Ishikawa (cell line): ENCODE data around the gene POTEF.

Experiments
- CEBPB ChIP-seq: IDR thresholded peaks from 2 replicates; pipeline ENCODE4 v1.6.1; 2012
- CREB1 ChIP-seq: IDR thresholded peaks from 2 replicates; pipeline ENCODE4 v1.6.1; 2012; ENCODE audit warnings: low read depth
- EGR1 ChIP-seq: IDR thresholded peaks from 2 replicates; pipeline ENCODE4 v1.6.1; 2012
- EP300 ChIP-seq: IDR thresholded peaks from 2 replicates; pipeline ENCODE4 v1.6.1; 2012; ENCODE audit warnings: borderline replicate concordance
- FOXM1 ChIP-seq: IDR thresholded peaks from 2 replicates; pipeline ENCODE4 v1.6.1; 2012; ENCODE audit warnings: low read depth, borderline replicate concordance
- MAX ChIP-seq: IDR thresholded peaks from 2 replicates; pipeline ENCODE4 v1.6.1; 2012
- NFIC ChIP-seq: IDR thresholded peaks from 2 replicates; pipeline ENCODE4 v1.6.1; 2012
- RAD21 ChIP-seq: IDR thresholded peaks from 2 replicates; pipeline ENCODE4 v1.6.1; 2012; ENCODE audit warnings: low read depth
- REST ChIP-seq: IDR thresholded peaks from 2 replicates; pipeline ENCODE4 v1.6.1; 2012; ENCODE audit warnings: low read depth, mild to moderate bottlenecking
- TAF1 ChIP-seq: IDR thresholded peaks from 2 replicates; pipeline ENCODE4 v1.6.1; 2012; ENCODE audit warnings: low read depth, mild to moderate bottlenecking
- TCF12 ChIP-seq: IDR thresholded peaks from 2 replicates; pipeline ENCODE4 v1.6.1; 2012; ENCODE audit warnings: low read depth
- TEAD4 ChIP-seq: IDR thresholded peaks from 2 replicates; pipeline ENCODE4 v1.6.1; 2012
- USF1 ChIP-seq: IDR thresholded peaks from 2 replicates; pipeline ENCODE4 v1.6.1; 2012
- YY1 ChIP-seq: IDR thresholded peaks from 2 replicates; pipeline ENCODE4 v1.6.1; 2012; ENCODE audit warnings: low read depth
- ZBTB7A ChIP-seq: IDR thresholded peaks from 2 replicates; pipeline ENCODE4 v1.6.1; 2012; ENCODE audit warnings: low read depth

The POTEF gene

DNA sequence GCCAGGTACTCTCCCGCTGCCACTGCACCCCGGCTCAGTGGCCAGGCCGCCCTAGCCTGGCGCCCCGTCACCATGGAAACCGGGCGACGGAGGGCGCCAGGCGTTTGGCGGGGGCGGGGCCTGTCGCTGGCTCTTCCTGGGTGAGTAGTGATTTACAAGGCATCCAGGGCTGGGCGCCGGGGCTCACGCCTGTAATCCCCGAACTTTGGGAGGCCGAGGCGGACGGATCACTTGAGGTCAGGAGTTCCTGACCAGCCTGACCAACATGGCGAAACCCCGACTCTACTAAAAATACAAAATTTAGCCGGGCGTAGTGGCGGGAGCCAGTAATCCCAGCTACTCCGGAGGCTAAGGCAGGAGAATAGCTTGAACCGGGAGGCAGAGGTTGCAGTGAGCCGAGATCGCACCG, 16.0 kb upstream of the POTEF start, which contains the start of gene CCDC74B:
CCDC74B (minus strand) TSS at position 107 of the 409 bp plus-strand sequence. CDS start 116 bp downstream, outside the sequence.
- TF ChIP-seq TAF1, result 0 out of 2 replicates have a peak, but pooled peaks have one; percentile 12

DNA sequence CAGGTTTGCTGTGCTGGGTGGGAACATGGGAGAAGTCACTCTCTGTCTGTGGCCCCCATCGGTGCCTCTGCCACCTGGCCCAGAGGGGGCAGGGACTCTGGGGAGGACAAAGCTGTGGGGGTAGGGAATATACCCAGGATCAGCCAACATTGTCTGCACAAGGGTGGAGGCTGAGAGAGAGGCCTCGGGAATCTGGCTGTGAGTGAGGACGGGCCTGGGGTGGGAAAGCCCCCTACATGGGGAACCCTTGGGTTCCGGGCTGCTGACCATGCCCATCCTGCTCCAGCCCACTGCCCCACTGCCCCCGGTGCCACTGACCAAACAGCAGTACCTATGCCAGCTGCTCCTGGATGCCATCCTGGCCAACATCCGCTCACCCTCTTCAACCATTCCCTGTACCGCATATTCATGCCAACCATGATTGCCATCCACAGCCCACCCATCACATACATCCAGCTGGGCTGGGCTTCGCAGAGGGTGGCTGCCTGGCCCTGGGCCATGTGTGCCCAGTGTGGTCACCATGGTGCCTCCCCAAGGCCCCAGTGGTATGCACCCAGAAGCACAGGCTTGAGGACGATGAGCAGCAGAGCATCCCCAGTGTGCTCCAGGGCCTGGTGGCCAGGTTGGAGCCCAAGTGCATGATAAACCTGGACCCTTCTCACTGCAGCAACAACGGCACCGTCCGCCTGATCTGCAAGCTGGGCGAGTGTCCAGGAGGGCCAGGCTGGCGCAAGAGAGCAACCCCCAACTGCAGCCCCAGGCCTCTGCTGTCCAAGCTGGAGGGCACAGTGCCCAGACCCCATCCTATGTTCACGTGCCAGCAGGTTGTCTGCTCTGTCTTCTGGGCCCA, 6.9 kb upstream of the POTEF start:
- TF ChIP-seq TEAD4 (no peak), TAF1 (no peak), NFIC (no peak), USF1 (no peak), FOXM1 (no peak), TCF12 (no peak), REST (no peak), MAX (no peak), YY1 (no peak), CREB1 (no peak), ZBTB7A (no peak), CEBPB (no peak), EGR1 (no peak), RAD21 (no peak), EP300 (no peak)

GRCh38 chr2:130048422-130048821, 80.6 kb downstream of the POTEF start:
- TF ChIP-seq REST, result peak; percentile 61
